ENCODE data around the gene KHDC4. TPM values are rescaled to one million over a fixed set of nuclear protein-coding genes. Genes with fewer than 3 reads are reported as not detected.

KHDC4 gene
- total RNA-seq, 4 donors from 2014 or later = 12.4 to 48.1 (median 33.9) TPM

GRCh38 chr1:155884982-155885381 lies 49.2 kb downstream of the KHDC4 start:
- no peak for DNase-seq
- Histone ChIP-seq H3K27ac (no peak overlapping the region), H3K36me3 (peaks cover 0 to 17% (median 0%) of the 10 kb centered on the region in 3 donors), H3K4me1 (no peaks in the 10 kb centered on the region), H3K27me3 (no peaks in the 10 kb centered on the region), H3K4me3 (no peak overlapping the region), H3K9me3 (no peaks in the 10 kb centered on the region)
- intact Hi-C loops (cut with DNase I) = no loop called here
- TF ChIP-seq CTCF (IDR thresholded peaks at IDR 0.05) (no peak), POLR2A (IDR thresholded peaks at IDR 0.05) (no peak)

- intact Hi-C loops (cut with DNase I) = no loop called here
- no peaks in the 10 kb centered on the region for H3K4me1 ChIP-seq
- no peaks in the 10 kb centered on the region for H3K9me3 ChIP-seq
- no peak overlapping the region for H3K27ac ChIP-seq
- TF ChIP-seq CTCF (IDR thresholded peaks at IDR 0.05) (no peak), POLR2A (IDR thresholded peaks at IDR 0.05) (no peak)
- no peaks in the 10 kb centered on the region for H3K27me3 ChIP-seq
- H3K36me3 ChIP-seq = peaks cover 0 to 17% (median 0%) of the 10 kb centered on the region in 3 donors
- 51 to 75% methylated on average over 8 to 9 of the region's 9 CpGs for WGBS, 2 donors
- no peak overlapping the region for H3K4me3 ChIP-seq
- no peak for DNase-seq
Measured at GRCh38 chr1:155884031-155884960, 49.9 kb downstream of the KHDC4 start.

GRCh38 chr1:155882766-155883165 lies 51.4 kb downstream of the KHDC4 start:
- H3K27ac ChIP-seq = no peak overlapping the region
- H3K9me3 ChIP-seq = no peaks in the 10 kb centered on the region
- H3K36me3 ChIP-seq = peaks cover 0 to 17% (median 0%) of the 10 kb centered on the region in 3 donors
- DNase-seq = no peak
- TF ChIP-seq CTCF (IDR thresholded peaks at IDR 0.05) = no peak
- TF ChIP-seq POLR2A (IDR thresholded peaks at IDR 0.05) = no peak
- H3K27me3 ChIP-seq = no peaks in the 10 kb centered on the region
- H3K4me3 ChIP-seq = no peak overlapping the region
- 64 to 73% methylated on average over 2 of the region's 2 CpGs for WGBS, 2 donors
- intact Hi-C loops (cut with DNase I) = no loop called here
- no peaks in the 10 kb centered on the region for H3K4me1 ChIP-seq

GRCh38 chr1:155882235-155882634 lies 52.0 kb downstream of the KHDC4 start:
- H3K27ac ChIP-seq = no peak overlapping the region
- H3K36me3 ChIP-seq = peaks cover 0 to 17% (median 0%) of the 10 kb centered on the region in 3 donors
- H3K27me3 ChIP-seq = no peaks in the 10 kb centered on the region
- no peaks in the 10 kb centered on the region for H3K4me1 ChIP-seq
- H3K4me3 ChIP-seq = no peak overlapping the region
- TF ChIP-seq CTCF (IDR thresholded peaks at IDR 0.05) = no peak
- TF ChIP-seq POLR2A (IDR thresholded peaks at IDR 0.05) = no peak
- intact Hi-C loops (cut with DNase I) = no loop called here
- DNase-seq = no peak
- no peaks in the 10 kb centered on the region for H3K9me3 ChIP-seq

- TF ChIP-seq CTCF (IDR thresholded peaks at IDR 0.05) (no peak), POLR2A (IDR thresholded peaks at IDR 0.05) (no peak)
- no peaks in the 10 kb centered on the region for H3K9me3 ChIP-seq
- H3K4me1 ChIP-seq = no peaks in the 10 kb centered on the region
- H3K36me3 ChIP-seq = peaks cover 0 to 17% (median 0%) of the 10 kb centered on the region in 3 donors
- intact Hi-C loops (cut with DNase I) = no loop called here
- WGBS, 2 donors = 74 to 82% methylated on average over 6 of the region's 6 CpGs
- no peak for DNase-seq
- H3K27ac ChIP-seq = no peak overlapping the region
- no peaks in the 10 kb centered on the region for H3K27me3 ChIP-seq
- H3K4me3 ChIP-seq = no peak overlapping the region
Measured at GRCh38 chr1:155880950-155881349, 53.3 kb downstream of the KHDC4 start.
